Stimulated activated CD4-positive, alpha-beta T cell treated with anti-CD3 and anti-CD28 coated beads, Interleukin-2, amount 100 ng/mL, for 4 hours (primary cell): Measurements from ENCODE around the gene GMPPA.
A peak's percentile ranks its signal among the peaks of the same experiment; 100 is the strongest.

ENCODE experiments used
- DNase-seq: peaks from one replicate; pipeline ENCODE4 v3.0.0-alpha.2; 2020; ENCODE audit warnings: low read depth

The GMPPA gene

GRCh38 chr2:219522111-219523030 is 23.7 kb downstream of the GMPPA start:
- DNase-seq, result no peak

- no peak for DNase-seq
Observed at GRCh38 chr2:219523031-219523671, 24.5 kb downstream of the GMPPA start.

DNA sequence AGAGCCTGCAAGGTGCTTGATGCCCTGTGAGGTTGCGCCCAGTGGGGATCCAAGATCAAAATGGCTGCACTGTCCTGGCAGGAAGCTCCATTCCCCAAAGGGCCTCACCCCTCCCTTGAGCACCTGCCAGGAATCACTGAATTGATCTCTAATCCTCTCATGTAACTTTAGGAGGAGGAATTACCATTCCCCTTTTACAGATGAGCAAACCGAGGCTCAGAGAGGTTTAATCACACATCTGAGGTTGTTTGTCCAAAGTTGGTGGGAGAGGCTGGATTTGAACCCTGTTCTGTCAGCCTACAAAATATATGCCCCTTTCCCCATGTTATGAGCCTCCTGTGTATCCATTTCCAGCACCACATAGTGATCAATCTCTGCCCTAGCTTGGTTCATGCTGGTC is 26.1 kb downstream of the GMPPA start:
- DNase-seq, result no peak

DNA sequence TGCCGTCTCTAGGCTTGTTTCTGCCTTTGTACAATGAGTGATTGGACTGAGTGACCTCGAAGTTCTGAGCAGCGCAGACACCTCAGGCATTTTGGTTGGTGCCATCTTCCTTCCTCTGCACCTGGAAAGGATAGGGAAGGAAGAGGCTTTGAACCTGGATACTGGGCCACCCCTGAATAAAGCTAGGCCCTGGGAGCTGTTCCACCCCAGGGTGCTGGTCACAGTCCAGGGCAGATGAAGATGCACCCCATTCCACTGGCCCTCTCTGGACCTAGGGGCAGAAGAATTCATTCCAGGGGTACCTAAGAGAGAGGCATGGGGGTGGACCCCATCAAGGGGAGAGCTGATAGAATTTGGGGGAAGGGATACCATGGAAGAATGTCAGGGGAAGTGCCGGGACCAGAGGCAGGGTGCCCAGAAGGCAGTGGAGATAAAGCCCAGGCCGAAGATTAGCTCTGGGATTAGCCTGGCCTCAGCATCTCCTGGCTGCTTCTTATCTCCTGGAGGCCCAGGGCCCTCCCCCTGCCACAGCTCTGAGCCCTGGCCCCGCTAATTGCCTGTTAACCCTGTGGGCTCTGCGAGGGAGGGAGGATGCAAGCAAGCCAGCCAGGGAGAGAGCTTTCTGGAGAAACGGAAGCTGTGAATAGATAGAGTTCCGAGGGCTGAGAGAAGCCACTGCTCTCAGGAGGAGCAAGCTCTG is 27.0 kb downstream of the GMPPA start:
- no peak for DNase-seq

- DNase-seq, result no peak
Observed at GRCh38 chr2:219526320-219527075, 27.8 kb downstream of the GMPPA start.

DNA sequence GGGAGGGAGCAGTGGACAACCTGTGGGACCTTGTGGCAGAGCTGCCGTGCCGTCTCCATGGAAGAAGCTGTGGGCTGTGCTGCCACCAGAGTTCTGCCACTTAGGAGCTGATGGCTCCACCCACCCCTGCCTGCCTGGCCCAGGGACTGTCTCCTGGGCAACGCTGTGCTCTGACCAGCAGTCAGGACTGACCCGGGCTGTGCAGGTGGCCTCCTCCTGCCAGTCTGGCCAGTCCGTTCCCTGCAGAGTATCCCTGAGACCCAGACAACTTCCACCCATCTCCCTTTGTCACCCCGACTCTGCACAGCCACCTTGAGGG is 28.3 kb downstream of the GMPPA start:
- no peak for DNase-seq

GRCh38 chr2:219527472-219527871 is 28.8 kb downstream of the GMPPA start:
- no peak for DNase-seq

GRCh38 chr2:219530048-219530963 is 31.6 kb downstream of the GMPPA start:
- DNase-seq, result peak; percentile 80

GRCh38 chr2:219531639-219532377 is 33.1 kb downstream of the GMPPA start:
- DNase-seq, result no peak

DNA sequence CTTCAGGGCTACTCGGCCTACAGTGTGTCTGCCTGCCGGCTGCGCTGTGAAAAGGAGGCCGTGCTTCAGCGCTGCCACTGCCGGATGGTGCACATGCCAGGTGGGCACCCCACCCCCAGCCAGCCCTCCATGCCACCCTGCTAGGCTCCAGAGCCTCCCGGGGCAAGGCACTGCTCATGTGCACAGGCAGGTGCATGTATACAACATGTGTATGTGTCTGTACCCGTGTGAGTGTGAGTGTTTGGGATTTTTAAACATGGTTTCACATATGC is 33.6 kb downstream of the GMPPA start:
- DNase-seq, result no peak

DNA sequence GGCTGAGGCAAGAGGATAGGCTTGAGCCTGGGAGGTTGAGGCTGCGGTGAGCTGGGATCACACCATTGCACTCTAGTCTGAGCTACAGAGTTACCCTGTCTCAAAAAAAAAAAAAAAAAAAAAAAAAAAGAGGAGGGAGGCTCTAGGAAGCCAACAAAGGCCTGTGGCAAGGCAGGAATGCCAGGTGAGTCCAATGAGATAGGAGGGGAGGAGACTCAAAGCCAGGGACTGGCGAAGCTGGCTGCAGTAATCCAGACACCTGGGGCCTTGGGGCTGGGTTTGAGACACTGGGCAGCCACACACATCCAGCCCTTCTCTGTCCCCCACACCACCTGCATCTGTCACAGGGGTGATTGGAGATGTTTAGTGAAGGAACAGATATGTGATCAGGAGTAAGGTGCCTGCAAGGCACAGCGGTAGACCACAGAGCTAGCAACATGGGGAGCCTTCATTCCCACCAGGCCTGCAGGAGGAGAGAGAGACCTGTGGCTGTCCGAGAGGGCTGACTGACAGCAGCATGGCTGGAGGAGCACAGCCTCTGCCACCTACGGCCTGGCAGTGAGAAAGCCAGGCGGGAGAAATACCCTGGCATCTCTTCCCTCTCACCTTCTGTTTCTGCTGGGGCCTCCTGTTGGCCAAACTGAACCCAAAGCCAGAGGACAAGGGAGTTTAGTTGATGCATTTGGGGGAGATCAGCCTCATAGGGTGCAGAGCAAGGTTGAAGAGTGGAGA is 35.4 kb downstream of the GMPPA start:
- no peak for DNase-seq

GRCh38 chr2:219536425-219536824 is 37.7 kb downstream of the GMPPA start:
- no peak for DNase-seq

- no peak for DNase-seq
Observed at GRCh38 chr2:219536967-219537366, 38.3 kb downstream of the GMPPA start.

DNA sequence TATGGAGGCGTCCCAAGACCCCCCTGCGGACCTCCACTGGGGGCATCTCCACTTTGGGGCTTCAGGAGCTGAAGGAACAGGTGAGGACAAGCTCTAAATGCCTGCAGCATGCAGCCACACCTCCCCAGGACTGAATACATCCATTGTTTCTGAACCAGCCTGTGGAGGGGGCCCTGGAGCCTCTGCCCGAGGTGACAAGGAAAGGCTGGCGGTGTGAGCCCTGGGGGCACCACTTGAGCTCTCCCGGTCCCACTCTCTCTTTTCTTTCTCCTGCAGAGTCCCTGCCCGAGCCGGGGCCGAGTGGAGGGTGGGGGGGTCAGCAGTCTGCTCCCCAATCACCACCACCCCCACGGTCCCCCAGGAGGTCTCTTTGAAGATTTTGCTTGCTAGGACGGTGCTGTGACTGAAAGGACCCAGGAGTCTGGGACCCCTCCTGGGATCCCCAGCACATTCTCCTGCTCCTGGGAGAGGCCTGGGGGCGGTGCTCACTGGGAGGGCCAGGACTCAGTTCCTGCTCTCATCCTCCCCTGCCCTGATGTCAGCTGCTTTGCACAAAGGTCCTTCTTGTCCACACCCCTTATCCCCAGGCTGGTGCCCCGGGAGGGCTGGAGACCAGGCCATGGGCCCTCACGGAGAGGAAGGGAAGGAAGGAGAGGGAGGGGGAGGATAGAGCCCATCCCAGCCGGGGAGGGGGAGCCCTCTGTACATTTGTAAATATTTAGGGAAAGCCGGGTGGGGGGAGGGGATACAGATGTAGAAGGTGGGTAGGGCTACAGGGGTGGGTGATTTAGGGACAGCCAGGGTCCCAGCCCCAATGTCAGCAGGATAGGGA is 39.2 kb downstream of the GMPPA start:
- DNase-seq, result no peak

- no peak for DNase-seq
Observed at GRCh38 chr2:219538504-219538951, 39.8 kb downstream of the GMPPA start.

- DNase-seq, result no peak
Observed at GRCh38 chr2:219538956-219539788, 40.5 kb downstream of the GMPPA start.

DNA sequence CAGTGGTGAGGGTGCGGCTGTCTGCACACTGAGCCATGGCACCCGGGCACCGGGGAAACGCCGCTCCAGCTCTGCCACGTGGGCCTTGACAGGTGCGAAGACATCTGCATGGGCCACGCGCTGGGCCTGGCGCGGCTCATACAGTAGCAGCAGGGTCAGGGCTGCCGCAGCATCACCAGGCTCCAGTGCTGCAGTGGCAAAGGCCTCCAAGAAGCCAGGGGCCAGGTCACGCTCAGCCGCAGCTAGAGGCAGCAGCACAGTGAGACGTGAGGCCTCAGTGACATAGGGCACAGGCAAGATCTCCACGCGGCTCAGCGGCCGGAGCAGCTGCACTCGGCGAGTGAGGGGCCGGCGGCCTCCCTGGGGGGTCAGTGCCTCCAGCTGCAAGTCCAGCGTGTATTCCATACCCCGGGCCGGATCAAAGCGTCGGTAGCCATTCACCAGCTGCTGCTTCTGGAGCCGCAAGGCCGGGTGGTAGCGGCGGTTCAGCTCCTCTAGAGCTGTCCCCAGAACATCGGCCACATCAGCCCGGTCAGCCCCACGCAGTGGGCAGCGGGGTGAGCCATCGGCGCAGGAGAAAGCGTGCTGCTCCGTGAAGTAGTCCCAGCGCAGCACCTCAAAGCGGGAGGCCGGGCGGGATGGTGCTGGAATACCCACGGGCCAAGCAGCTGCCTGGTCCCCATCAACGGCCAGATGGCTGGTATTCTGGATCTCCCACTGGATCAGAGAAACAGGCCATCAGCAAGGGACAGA is 41.4 kb downstream of the GMPPA start:
- DNase-seq, result no peak
